Activated T-cell treated with anti-CD3 and anti-CD28 coated beads for 4 hours (primary cell): ENCODE results near the gene PCSK6.

Experiments
- DNase-seq: peaks from one replicate; pipeline ENCODE4 v3.0.0-alpha.2; 2020

PCSK6 gene

DNA sequence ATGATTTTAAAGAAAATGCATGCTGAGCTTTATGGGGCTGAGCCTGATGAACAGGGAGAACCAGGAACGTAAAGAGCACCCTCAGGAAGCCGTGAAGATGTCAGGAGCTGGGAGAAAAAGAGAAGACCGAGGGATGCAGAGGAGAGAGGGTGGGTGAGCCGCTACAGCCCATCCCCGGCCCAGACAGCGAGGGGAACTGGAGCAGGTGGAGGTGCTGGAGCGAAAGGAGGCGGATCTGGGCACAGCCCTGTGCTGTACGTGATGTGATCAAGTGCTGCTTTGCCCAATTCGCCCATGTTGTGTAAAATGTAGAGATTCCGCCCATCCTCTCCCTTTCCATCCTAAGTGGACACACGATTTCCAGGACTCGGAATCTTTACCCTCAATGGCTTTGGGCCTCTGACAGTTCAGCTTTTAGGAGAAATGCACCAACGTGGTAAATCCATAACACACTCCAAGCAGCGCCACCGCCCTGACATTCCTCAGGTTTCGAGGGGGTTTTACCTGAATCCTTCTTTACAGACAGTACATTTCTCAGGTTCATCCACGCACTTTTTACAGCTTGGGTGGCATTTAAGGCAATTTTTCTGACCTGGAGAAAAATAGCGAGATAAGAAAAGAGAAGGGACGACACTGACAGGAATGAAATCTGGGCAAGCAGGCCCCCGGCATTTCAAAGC is 167.4 kb downstream of the PCSK6 start:
- DNase-seq, result no peak

DNA sequence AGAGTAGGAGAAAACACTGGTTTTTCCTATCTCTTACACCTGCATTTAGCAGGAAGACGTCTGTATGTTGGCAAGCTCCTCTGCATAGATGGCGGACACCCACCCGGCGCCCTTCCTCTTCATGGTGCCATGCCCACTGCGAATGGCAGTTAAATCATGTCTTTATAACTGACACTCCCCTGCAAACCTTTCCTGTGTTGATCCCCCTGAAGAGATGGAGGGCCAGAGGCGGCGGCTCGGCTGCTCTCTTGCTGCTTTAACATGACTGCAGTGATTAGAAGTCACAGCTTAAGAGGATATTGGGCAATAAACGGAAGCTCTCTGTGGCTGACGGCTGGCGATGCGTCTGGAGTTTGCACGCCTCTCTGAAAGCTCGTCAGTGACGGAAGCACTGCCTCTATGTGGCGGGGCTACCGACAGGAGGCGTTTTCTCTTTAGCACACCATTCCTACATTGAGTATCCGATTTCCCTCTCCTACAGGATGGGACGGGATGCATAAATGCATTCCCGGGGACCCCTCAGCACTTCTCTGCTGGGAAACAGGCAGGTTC is 168.9 kb downstream of the PCSK6 start:
- peak; percentile 21 for DNase-seq

DNA sequence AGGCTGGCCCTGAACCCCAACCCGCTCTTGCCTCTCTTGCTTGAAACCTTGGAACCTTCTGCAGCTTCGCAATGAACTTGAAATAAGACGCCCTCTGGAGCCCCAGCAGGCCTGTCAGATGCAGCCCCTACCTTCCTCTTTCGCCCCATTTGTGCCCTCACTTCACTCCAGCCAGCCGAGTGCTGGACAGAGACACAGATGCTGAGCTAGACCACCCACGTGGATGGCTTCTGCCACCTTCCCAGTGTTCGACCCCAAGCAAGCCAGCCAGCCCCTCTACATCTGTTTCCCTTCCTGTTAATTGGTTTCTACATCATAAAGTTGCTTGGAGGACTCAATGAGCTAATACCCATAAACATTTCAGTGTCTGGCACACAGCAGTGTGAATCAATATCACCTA is 170.7 kb downstream of the PCSK6 start:
- DNase-seq, result no peak

DNA sequence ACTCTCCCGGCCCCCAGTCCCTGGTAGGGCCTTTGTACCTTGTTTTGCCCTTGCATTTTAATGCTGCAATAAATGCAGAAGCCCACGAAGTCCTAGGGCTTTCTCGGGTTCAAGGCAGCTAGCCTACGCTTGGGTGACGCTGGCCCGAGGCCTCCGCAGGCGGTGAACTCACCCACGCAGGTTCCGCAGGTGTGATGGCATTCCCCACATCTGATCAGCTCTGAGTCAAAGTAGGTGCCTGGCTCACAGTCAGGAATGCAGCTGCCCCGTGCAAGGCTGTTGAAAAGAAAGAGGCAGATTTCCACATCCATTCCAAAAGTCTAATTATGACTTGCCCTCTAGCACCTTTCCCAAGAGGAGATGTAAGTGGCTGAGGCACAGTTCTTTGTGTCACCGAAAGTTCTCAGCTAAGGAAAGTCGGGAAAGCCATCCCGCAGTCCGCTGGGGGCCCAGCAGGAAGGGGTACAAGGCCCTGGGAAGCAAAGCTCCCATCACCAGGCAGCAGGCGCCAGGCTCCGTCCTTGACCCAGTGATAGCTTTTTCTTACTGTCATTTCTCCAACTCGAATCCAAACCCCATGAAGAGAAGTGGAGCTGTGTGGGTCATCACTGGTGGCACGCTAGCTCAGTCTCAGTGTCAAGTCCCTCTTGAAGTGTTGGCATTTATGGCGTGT is 171.2 kb downstream of the PCSK6 start:
- no peak for DNase-seq

DNA sequence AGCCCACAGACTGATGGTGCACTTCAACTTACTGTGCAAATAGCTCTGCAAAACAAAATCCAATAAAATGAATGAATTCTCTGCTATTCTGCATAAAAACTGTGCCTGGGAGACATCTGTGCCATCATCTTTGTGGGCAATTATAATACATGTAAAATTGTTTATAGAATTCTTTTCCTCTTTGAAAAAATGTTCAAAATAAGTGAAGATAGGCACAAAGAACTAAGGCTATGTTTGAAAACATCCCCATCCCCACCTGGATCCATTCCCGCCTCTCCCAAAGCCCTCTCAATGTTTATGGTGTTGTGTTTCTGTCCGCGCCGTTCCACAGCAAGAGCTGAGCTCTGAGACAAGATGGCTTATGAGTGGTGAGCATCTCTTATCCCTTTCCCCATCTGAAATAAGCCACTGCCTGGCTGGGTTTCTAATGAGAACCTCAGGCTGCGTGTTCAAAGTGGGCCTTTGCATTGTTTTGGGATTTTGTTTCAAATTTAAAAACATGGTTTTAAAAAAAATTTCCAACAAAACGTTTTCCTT is 172.1 kb downstream of the PCSK6 start:
- no peak for DNase-seq

DNA sequence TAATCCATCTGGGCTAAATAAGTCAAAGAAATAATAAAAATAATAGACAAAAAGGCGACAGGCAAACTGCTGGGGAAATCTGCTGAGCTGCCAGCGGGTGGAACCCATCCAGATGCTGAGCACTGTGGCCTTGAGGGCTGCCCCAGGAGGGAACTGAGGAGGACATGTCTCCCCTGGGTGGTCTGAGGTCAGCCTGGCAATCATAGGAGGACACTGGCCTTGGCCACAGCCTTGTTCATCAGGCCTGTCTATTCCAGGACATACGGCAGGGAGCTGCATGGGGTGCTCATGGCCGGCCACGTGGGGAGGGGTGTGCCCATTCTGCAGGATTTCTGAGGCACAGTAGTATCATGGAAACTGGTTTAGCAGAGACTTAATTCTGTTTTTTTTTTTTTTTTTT is 173.0 kb downstream of the PCSK6 start:
- DNase-seq, result no peak

DNA sequence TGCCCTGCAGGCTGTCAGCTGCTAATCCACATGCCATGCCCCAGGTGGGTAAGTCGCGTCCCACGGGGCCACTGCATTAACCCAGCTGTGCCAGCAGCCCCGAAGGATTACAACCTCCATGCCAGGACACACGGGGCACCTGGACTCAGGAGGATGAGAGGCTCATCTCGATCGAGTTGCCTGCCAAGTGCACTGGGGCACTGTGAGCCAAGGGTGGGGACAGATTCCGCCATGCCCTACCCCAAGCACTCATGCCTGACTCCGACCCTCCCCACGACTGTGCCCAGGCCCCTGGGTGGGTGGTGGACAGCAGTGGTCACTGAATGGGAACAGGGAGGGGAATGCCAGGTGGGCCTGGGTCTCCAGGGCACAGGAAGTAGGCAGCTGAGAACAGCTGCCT is 173.8 kb downstream of the PCSK6 start:
- no peak for DNase-seq

DNA sequence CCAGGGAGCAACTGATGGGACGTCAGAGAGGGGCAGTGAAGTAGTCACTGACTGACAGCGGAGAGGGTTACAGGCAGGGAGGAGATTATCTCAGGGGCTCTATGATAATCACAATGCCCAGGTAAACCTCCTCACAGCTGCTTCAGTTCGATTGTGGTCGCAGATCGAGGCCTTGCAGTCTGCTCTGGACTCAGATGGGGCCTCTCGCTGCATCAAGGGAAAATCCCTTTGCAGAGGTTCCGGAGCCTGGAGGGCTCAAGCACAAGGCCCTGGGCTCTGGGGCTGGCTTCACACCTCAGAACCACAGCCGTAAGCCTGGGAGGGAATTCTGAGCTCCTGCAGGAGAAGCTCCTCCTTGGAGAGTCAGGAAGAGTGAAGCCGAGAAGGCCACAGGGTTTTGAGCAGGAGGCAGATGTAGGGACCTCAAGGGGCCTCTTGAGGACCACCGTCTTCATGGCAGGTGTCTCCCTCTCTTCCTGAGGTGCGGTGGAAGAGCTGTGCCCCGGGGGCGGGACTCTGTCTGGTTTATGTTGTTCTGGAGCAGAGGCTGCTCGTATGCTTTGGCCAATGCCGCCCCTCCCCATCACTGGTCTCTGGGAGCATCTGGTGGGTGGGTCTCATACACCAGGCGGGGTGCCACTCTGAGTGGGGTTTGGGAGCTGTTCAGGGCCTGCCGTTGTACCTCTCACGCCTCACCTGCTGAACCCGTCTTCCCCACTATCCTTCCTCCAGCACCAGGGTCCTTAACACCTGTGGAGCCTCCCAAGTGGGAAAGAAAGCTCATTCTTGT is 175.0 kb downstream of the PCSK6 start:
- no peak for DNase-seq

DNA sequence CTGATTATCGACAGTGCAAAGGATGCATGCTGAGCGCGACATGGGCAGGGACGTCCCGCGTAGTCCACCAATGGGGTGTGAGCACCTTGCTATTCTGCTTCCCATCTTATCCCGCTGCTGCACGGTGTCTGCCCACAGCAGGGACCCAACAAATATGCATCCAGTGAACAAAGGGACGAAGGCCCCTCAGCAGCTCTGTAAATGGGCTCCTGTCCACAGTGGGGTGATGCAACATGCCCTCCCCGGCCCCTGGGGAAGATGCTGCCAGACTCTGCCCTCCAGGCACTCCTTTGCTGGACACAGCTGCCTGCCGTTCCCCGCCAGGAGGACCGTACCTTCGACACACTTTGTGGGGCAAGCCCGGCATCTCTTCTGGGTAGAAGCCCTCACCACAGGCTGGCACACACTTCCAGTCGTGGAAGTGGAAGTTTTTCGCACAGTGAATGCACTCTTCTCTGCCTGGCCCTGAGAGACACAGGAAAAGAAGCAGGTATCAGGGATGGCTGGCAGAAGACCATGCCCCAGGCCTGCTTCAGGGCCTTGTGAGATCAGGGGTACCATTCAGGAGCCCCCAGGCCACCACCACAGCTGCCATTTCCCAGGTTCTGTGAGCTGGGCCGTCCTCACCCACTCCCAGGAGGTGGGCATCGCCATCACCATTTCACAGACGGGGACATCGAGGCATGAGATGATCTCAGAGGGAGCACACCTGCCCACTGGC is 176.3 kb downstream of the PCSK6 start:
- DNase-seq, result no peak

DNA sequence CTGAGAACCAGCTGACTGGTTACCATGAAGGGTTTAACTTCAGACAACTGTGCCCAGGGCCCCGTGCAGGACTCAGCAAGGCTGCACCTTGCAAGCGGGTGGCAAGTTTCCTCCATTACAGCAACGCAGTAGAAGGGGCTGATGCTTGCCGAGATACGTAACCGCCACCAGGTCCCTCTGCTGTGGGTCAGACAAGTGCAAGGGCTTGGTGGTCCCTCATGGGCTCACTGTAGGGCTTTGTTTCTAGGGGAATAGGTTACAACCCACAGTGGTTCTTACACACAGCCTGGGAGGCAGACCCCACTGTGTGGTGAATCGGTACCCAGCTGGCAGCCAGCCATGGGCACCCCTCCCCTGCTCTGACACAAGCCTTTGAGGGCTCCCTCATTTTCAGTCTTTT is 179.0 kb downstream of the PCSK6 start:
- DNase-seq, result no peak

DNA sequence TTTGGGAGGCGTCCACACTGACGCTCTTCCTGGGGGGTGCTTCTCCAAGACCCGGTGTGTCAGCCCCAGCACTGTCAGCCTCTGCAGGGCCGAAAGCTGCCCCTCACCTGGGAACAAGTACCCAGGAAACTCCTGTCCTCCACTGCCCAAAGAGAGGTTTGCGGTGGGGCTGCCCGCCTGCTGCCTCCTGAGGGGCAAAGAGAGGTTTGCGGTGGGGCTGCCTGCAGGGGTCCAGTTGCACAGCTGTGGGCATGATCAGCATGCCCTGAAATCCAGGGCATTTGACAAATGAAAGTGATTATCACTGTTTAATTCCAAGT is 179.4 kb downstream of the PCSK6 start:
- no peak for DNase-seq

DNA sequence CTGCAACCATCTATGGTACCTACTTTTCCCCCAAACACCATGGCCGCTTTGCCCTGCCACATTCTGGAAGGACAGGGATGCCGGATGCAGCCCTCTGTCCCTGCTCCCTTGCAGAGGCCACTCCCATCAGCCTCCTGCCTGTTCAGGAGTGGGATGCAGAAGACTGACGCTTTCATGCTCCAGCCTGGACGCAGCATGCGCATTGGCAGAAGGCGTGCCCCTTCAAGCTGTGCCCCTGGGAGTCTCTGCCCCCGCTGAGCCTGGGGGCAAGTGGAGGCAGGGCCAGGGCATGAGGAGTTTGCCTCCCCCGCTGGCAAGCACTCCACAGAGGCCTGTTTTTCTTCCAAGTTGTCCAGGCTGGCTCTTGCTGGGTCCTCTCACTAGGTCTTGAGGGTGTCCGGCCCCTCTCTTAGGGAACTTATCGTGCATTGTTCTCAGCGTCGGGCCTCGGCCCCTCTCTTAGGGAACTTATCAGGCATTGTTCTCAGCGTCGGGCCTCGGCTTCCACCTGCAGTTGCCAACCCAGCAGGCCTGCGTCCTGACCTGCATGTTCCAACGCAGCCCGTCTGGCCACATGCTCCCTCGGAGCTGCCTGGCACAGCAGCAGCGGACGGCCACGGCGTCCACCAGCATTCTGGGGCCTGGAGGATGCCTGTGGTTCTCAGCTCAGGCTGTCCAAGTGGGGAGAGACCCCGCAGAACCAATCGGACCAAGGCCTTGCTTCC is 179.9 kb downstream of the PCSK6 start:
- DNase-seq, result no peak

DNA sequence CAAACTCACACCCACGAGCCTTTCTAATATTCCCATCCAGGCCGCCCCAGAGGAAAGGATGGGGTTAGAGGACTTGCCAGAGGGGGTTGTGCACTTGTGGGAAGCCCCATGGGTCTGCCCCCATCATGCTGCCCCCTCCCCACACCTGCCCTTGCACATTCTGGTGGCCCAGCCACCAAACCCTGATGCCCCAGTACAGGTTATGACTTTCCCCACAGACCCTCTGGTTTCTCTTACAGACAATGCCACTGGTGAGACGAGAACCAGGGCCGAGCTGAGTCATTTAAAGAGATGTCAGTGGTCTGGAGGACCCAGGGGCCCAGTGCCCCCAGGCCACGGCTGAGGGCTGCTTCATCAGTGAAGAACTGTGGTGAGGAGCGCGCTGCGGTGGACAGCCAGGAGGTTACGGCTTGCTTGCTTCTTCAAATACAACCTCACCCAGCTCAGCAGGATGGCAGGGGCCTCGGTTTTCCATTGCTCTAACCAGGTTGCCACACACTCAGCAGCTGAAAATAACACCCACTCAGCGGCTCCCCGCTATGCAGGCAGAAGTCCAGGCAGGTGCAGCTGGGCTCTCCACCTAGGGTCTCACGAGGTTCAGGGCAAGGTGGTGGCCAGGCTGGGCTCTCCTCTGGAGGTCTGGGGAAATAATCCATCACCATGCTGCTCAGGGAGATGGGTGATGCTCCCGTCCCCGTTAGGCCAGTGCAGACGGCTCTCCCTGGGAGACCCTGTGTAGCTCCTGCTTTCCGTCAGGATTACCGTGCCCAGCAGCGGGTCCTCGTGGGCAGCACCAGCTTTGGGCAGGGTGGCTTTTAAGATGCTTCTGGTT is 180.7 kb downstream of the PCSK6 start:
- no peak for DNase-seq

DNA sequence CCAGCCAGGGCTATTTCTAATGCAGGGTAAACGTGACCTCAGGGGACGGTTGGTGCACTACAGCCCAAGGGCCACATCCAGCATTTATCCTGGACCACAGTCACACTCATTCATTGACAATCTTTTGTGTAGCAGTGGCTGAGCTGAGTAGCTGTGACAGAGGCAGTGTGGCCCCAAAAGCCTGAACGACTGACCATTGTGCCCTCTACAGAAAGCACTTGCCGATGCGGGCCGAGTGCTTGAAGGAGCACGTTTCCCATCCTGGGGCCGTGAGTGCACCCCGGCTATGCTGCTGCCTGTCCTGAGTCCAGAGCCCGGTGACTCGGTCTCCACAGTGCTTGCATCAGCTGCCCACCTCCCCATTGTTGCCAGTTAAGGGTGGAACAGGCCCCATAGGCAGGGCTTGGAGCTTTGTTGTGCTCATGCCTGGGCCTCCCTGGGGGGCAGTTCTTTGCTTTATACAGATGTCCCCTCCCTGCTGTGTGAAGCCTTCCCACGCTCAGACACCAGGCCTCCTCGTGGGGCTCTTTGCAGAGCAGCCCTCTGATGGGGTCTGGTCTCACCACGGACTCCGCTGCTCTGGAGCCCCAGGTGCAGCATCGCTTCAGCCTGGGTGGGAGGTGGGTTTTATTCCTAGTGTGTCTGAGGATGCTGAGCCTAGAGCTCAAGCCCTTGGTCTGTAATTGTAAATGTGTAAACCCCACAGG is 181.5 kb downstream of the PCSK6 start:
- DNase-seq, result no peak

DNA sequence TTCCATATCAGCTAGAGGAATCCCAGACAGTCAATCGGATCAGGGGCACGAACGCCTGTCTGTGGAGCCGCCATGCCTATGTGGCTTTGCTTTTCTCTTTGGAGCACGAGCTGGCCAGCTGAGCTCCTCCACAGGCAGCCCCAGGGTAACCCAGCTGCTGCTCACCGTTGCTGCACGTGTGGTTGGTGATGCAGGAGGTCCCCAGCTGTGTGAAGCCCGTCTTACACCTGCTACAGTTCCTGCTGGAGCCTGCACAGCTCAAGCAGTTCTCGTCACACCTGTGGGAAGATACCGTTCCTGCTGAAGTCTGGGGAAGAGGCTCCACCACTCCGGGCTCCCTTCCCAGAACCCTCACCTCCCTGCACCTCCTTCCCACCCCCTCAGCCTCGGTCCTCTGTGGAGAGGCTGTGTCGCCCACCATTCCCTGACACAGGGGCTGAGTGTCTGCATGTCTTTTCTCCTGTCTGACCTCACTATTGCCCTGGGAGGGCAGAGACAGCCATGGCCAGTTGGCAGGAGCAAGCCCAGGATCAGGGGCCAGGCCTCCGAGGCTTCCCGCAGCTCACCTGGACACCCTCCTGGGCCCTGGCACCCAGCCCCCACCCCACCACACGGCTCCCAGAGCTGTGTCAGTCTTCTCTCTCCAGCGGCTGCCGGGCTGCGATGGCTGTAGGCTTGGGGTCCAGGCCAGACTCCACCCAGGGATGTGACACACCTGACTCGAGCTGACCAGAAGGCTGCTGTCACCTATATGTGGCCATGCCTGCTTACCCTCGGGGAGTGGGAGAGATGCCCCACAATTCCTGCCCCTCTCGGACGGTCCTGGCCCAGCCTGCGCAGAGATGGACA is 182.2 kb downstream of the PCSK6 start:
- DNase-seq, result no peak

DNA sequence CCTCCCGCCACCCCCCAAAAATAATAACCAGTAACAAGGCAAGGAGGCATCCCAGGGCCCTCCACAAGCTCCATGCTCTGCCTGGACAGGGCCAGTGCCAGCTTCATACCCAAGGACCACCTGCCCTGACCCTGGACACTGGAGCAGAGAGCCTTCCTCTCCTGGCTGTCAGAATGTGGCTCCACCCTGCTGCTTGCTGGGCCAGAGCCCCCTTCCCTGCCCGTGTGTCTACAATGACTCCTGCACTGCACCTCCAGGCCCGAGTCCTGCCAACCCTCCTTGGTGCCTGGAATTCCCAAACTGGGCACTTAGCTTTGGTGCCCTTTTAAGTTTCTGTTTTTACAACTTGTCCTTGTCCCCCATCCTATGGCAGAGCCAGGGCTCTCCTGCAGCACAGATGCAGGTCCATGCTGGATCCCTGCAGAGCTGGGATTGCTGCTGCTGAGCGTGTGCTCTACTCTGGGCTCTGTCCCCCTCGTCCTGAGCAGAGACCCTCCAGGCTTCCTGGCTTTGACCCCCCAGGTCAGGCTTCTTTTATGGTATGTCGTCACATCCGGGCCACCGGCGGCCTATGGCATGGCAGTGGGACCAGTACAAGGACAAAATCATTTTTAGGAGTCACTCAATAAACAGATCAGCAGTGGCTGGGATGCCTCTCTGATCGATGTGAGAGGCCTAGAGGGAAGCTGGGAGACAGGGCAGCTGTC is 183.0 kb downstream of the PCSK6 start:
- DNase-seq, result no peak

DNA sequence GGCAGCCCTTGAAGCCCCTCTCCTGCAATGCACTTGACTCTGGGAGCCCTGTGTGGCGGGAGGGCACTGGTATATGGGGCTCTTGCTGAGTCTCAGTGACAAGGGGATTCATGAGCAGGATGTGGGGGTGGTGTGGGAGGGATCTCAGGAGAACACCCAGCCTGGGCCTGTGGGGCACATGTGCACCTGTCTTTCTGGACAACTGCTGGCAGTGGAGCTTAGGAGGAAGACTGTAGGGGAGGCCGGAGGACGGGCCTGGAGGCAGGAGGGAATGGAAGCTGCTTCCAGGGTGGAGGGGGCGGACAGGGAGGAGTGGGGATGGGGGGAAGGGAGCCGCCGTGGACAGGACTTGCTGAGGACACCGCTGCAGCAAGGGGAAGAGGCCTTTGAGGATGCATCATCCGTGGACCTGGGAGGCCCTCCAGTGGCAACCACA is 183.7 kb downstream of the PCSK6 start:
- DNase-seq, result no peak

DNA sequence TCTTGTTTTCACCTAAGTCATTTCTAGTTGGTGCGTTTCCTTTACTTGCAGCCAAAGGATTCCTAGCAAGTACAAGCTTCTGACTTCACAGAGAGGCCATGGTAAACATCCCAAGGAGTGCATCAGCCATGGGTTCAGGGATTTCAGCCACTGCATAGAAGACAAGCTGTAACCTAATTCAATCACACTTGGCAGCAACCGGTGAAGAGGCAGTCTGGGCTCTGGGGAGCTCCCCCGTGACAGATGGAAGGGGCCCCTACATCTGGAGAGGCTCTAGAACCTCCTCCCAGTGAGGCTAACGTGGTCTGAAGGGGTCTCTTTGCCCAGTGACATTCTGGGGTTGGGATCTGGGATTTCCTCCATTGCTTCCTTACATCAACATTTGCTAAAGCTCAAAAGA is 186.1 kb downstream of the PCSK6 start:
- no peak for DNase-seq
